OCI-LY7 (cell line): ENCODE data around the gene ATP9A. TPM values are rescaled to one million over a fixed set of nuclear protein-coding genes. Genes with fewer than 3 reads are reported as not detected.

Source experiments
- total RNA-seq, 2 experiments: library from RNA; depleted of rRNA in 1 of 2; stranded (reverse); fragments of >200 nt in 1 of 2; shearing (Covaris generic) in 1 of 2; gene quantifications; 2 replicates each; pipeline ENCODE4 v1.2.3, GENCODE V29; 2014 to 2022

ATP9A gene
- total RNA-seq, 2 experiments from 2014 or later, result 0.67 to 0.85 TPM

Other genes starting within 250 kb of the ATP9A start
- gene NFATC2, start 225.7 kb downstream of the ATP9A start, total RNA-seq (2014; rRNA removed; shearing (Covaris generic)), result 12.5 TPM in 2 replicates
- 43.7 and 43.8 TPM in 2 replicates for gene NFATC2, start 225.7 kb downstream of the ATP9A start, total RNA-seq (2022)
- 0.06 and 0.18 TPM in 2 replicates for gene SALL4, start 34.1 kb upstream of the ATP9A start, total RNA-seq (2014; rRNA removed; shearing (Covaris generic))
- not detected in 2 replicates for gene SALL4, start 34.1 kb upstream of the ATP9A start, total RNA-seq (2022)